DOHH2 (cell line): ENCODE measurements around the gene CEP57L1.
A peak's percentile ranks its signal among the peaks of the same experiment; 100 is the strongest.

Source experiments
- H3F3A ChIP-seq: fragments of 200-600 bp; sonication (generic), shearing (Covaris generic); 2 replicates; pipeline ENCODE4 v1.6.0; 2016; ENCODE audit warnings: antibody characterized with exemption, mild to moderate bottlenecking; ENCODE audit not compliant: control insufficient read depth, insufficient read depth
- H3K27ac ChIP-seq: fragments of 200-600 bp; sonication (generic); 2 replicates; pipeline ENCODE4 v1.5.1; 2014; ENCODE audit warnings: low read depth, mild to moderate bottlenecking, low read length, moderate library complexity
- H3K27me3 ChIP-seq: fragments of 200-600 bp; sonication (generic); 2 replicates; pipeline ENCODE4 v1.6.1; 2014; ENCODE audit warnings: mild to moderate bottlenecking, low read length, mixed read lengths; ENCODE audit not compliant: control insufficient read depth
- H3K36me3 ChIP-seq: fragments of 200-600 bp; sonication (generic); 2 replicates; pipeline ENCODE4 v1.6.1; 2014; ENCODE audit warnings: mild to moderate bottlenecking, low read length, moderate library complexity, mixed read lengths; ENCODE audit not compliant: control insufficient read depth
- H3K4me1 ChIP-seq: fragments of 200-600 bp; sonication (generic); 2 replicates; pipeline ENCODE4 v1.6.1; 2014; ENCODE audit warnings: mild to moderate bottlenecking, low read length, mixed read lengths; ENCODE audit not compliant: control insufficient read depth
- H3K4me2 ChIP-seq: fragments of 200-600 bp; sonication (generic); 2 replicates; pipeline ENCODE4 v1.6.0; 2014; ENCODE audit warnings: mild to moderate bottlenecking, low read length, moderate library complexity
- H3K4me3 ChIP-seq: fragments of 200-600 bp; sonication (generic); 2 replicates; pipeline ENCODE4 v1.5.1; 2014; ENCODE audit warnings: mild to moderate bottlenecking, low read length, mixed read lengths
- H3K79me2 ChIP-seq: fragments of 200-600 bp; sonication (generic); 2 replicates; pipeline ENCODE4 v1.6.1; 2014; ENCODE audit warnings: mild to moderate bottlenecking, low read length, mixed read lengths; ENCODE audit not compliant: control insufficient read depth
- H3K9me2 ChIP-seq: fragments of 200-600 bp; sonication (generic); replicated peaks from 2 replicates; pipeline ENCODE4 v1.6.1; 2014; ENCODE audit warnings: mild to moderate bottlenecking, low read length, mixed read lengths; ENCODE audit not compliant: control insufficient read depth
- H3K9me3 ChIP-seq: fragments of 200-600 bp; sonication (generic); 2 replicates; pipeline ENCODE4 v1.6.1; 2014; ENCODE audit warnings: antibody characterized with exemption, low read length, mixed read lengths; ENCODE audit not compliant: control insufficient read depth, insufficient read depth
- H4K20me1 ChIP-seq: fragments of 200-600 bp; sonication (generic); 2 replicates; pipeline ENCODE4 v1.6.0; 2014; ENCODE audit warnings: low read depth, mild to moderate bottlenecking, antibody characterized with exemption, low read length, moderate library complexity; ENCODE audit not compliant: control insufficient read depth, insufficient read depth
- CTCF ChIP-seq: fragments of 200-600 bp; sonication (generic); IDR thresholded peaks from one replicate; pipeline ENCODE4 v1.5.1; 2014; ENCODE audit warnings: antibody characterized with exemption, mild to moderate bottlenecking, low read depth, low read length; ENCODE audit not compliant: poor library complexity, severe bottlenecking
- EZH2phosphoT487 ChIP-seq: fragments of 200-600 bp; sonication (generic); IDR thresholded peaks from 2 replicates; pipeline ENCODE4 v1.6.1; 2017; ENCODE audit warnings: borderline replicate concordance, mild to moderate bottlenecking, antibody characterized with exemption, low read length, moderate library complexity, mixed read lengths

The CEP57L1 gene

GRCh38 chr6:109073344-109074132 is 21.8 kb upstream of the CEP57L1 start:
- no peak overlapping the region for H3K27ac ChIP-seq
- no peaks in the 10 kb centered on the region for H3K36me3 ChIP-seq
- no peaks in the 10 kb centered on the region for H3K4me1 ChIP-seq
- no peak overlapping the region for H3K4me3 ChIP-seq
- no peaks in the 10 kb centered on the region for H3K27me3 ChIP-seq
- H4K20me1 ChIP-seq, result no peaks in the 10 kb centered on the region
- H3K79me2 ChIP-seq, result no peaks in the 10 kb centered on the region
- H3K9me2 ChIP-seq, result no peaks in the 10 kb centered on the region
- H3K4me2 ChIP-seq, result no peak overlapping the region
- H3F3A ChIP-seq, result no peaks in the 10 kb centered on the region
- no peaks in the 10 kb centered on the region for H3K9me3 ChIP-seq
- TF ChIP-seq EZH2phosphoT487 (no peak), CTCF (peak; percentile 72)

- H3F3A ChIP-seq, result no peaks in the 10 kb centered on the region
- no peaks in the 10 kb centered on the region for H4K20me1 ChIP-seq
- H3K36me3 ChIP-seq, result no peaks in the 10 kb centered on the region
- no peak for TF ChIP-seq CTCF
- no peak for TF ChIP-seq EZH2phosphoT487
- no peaks in the 10 kb centered on the region for H3K79me2 ChIP-seq
- no peak overlapping the region for H3K4me2 ChIP-seq
- no peak overlapping the region for H3K27ac ChIP-seq
- H3K9me2 ChIP-seq, result no peaks in the 10 kb centered on the region
- H3K27me3 ChIP-seq, result no peaks in the 10 kb centered on the region
- H3K9me3 ChIP-seq, result no peaks in the 10 kb centered on the region
- no peaks in the 10 kb centered on the region for H3K4me1 ChIP-seq
- no peak overlapping the region for H3K4me3 ChIP-seq
Measured at GRCh38 chr6:109074133-109074415, 21.2 kb upstream of the CEP57L1 start.

GRCh38 chr6:109075934-109076333 is 19.4 kb upstream of the CEP57L1 start:
- Histone ChIP-seq H3K27me3 (no peaks in the 10 kb centered on the region), H3K36me3 (no peaks in the 10 kb centered on the region), H3F3A (no peaks in the 10 kb centered on the region), H3K4me2 (no peak overlapping the region), H4K20me1 (no peaks in the 10 kb centered on the region), H3K27ac (no peak overlapping the region), H3K79me2 (no peaks in the 10 kb centered on the region), H3K4me3 (no peak overlapping the region), H3K4me1 (no peaks in the 10 kb centered on the region), H3K9me3 (no peaks in the 10 kb centered on the region), H3K9me2 (no peaks in the 10 kb centered on the region)
- no peak for TF ChIP-seq CTCF
- TF ChIP-seq EZH2phosphoT487, result no peak
